SK-N-SH treated with all-trans-retinoic acid at 6 μM for 48 hours (cell line): ENCODE results near the gene ABR.

Experiments
- ATAC-seq: fragments of 200-7000 bp; cut with Tn5 transposase; 3 replicates; pipeline ENCODE4 v1.9.1; 2020; ENCODE audit warnings: mild to moderate bottlenecking, moderate library complexity
- ARNTL ChIP-seq: fragments of 450-650 bp; formaldehyde crosslinking; IDR thresholded peaks from 2 replicates; pipeline ENCODE4 v1.5.0; 2020; ENCODE audit warnings: low read depth, mild to moderate bottlenecking, moderate library complexity, borderline replicate concordance
- BACH2 ChIP-seq: fragments of 250-450 bp; sonication (Bioruptor Pico); IDR thresholded peaks from 2 replicates; pipeline ENCODE4 v1.9.0; 2021; ENCODE audit warnings: mild to moderate bottlenecking, borderline replicate concordance
- CSDC2 ChIP-seq: fragments of 250-450 bp; sonication (Bioruptor Pico); IDR thresholded peaks from 2 replicates; pipeline ENCODE4 v1.5.0; 2020; ENCODE audit warnings: mild to moderate bottlenecking, moderate library complexity
- ESRRG ChIP-seq: fragments of 250-450 bp; sonication (Bioruptor Pico); IDR thresholded peaks from 2 replicates; pipeline ENCODE4 v1.6.1; 2021; ENCODE audit warnings: mild to moderate bottlenecking
- GLIS3 ChIP-seq: fragments of 250-450 bp; sonication (Bioruptor Pico); IDR thresholded peaks from 2 replicates; pipeline ENCODE4 v1.5.0; 2020; ENCODE audit warnings: mild to moderate bottlenecking, moderate library complexity
- OSR1 ChIP-seq: fragments of 250-450 bp; sonication (Bioruptor Pico); IDR thresholded peaks from 2 replicates; pipeline ENCODE4 v1.8.0; 2022; ENCODE audit warnings: moderate library complexity, mild to moderate bottlenecking, inconsistent platforms
- PPARA ChIP-seq: fragments of 250-450 bp; sonication (Bioruptor Pico); IDR thresholded peaks from 2 replicates; pipeline ENCODE4 v1.5.0; 2020; ENCODE audit warnings: mild to moderate bottlenecking, borderline replicate concordance
- RARB ChIP-seq: fragments of 250-450 bp; sonication (Bioruptor Pico); IDR thresholded peaks from 2 replicates; pipeline ENCODE4 v1.8.0; 2021; ENCODE audit warnings: mild to moderate bottlenecking, moderate library complexity
- SNAI2 ChIP-seq: fragments of 250-450 bp; sonication (Bioruptor Pico); IDR thresholded peaks from 2 replicates; pipeline ENCODE4 v1.5.0; 2020; ENCODE audit warnings: mild to moderate bottlenecking, moderate library complexity
- TCF4 ChIP-seq: fragments of 250-450 bp; sonication (Bioruptor Pico); IDR thresholded peaks from 2 replicates; pipeline ENCODE4 v1.8.0; 2021; ENCODE audit warnings: mild to moderate bottlenecking, moderate library complexity, borderline replicate concordance
- TOX ChIP-seq: fragments of 250-450 bp; sonication (Bioruptor Pico); IDR thresholded peaks from 2 replicates; pipeline ENCODE4 v1.8.0; 2021; ENCODE audit warnings: mild to moderate bottlenecking, moderate library complexity, borderline replicate concordance
- TSHZ2 ChIP-seq: fragments of 250-450 bp; sonication (Bioruptor Pico); IDR thresholded peaks from 2 replicates; pipeline ENCODE4 v1.5.0; 2020; ENCODE audit warnings: mild to moderate bottlenecking, moderate library complexity
- ZC3H10 ChIP-seq: fragments of 250-450 bp; sonication (Bioruptor Pico); IDR thresholded peaks from 2 replicates; pipeline ENCODE4 v1.5.1; 2021; ENCODE audit warnings: mild to moderate bottlenecking, moderate library complexity
- ZFP3 ChIP-seq: fragments of 250-450 bp; sonication (Bioruptor Pico); IDR thresholded peaks from 2 replicates; pipeline ENCODE4 v1.5.0; 2020; ENCODE audit warnings: mild to moderate bottlenecking, moderate library complexity
- ZFP30 ChIP-seq: fragments of 450-650 bp; formaldehyde crosslinking; IDR thresholded peaks from 2 replicates; pipeline ENCODE4 v1.5.0; 2022; ENCODE audit warnings: mild to moderate bottlenecking, moderate library complexity
- ZNF565 ChIP-seq: fragments of 450-650 bp; formaldehyde crosslinking; conservative IDR thresholded peaks from 2 replicates; pipeline ENCODE4 v1.5.0; 2020; ENCODE audit warnings: low read depth, mild to moderate bottlenecking, moderate library complexity
- ZNF70 ChIP-seq: fragments of 450-650 bp; formaldehyde crosslinking; IDR thresholded peaks from 2 replicates; pipeline ENCODE4 v1.5.0; 2020; ENCODE audit warnings: mild to moderate bottlenecking, moderate library complexity
- ZNF8 ChIP-seq: fragments of 450-650 bp; formaldehyde crosslinking; IDR thresholded peaks from 2 replicates; pipeline ENCODE4 v1.5.0; 2020; ENCODE audit warnings: mild to moderate bottlenecking, moderate library complexity
- TF ChIP-seq, protein P1 (sequence below): fragments of 250-450 bp; sonication (Bioruptor Pico); IDR thresholded peaks from 2 replicates; pipeline ENCODE4 v1.5.1; 2020; ENCODE audit warnings: low read depth, mild to moderate bottlenecking, moderate library complexity
- TF ChIP-seq, protein P2 (sequence below): fragments of 250-450 bp; sonication (Bioruptor Pico); IDR thresholded peaks from 2 replicates; pipeline ENCODE4 v1.8.0; 2020; ENCODE audit warnings: mild to moderate bottlenecking, moderate library complexity, borderline replicate concordance
- TF ChIP-seq, protein P3 (sequence below): fragments of 250-450 bp; sonication (Bioruptor Pico); IDR thresholded peaks from 2 replicates; pipeline ENCODE4 v1.8.0; 2021; ENCODE audit warnings: low read depth, mild to moderate bottlenecking, moderate library complexity, borderline replicate concordance
- TF ChIP-seq, protein P4 (sequence below): fragments of 250-450 bp; sonication (Bioruptor Pico); IDR thresholded peaks from 2 replicates; pipeline ENCODE4 v1.5.1; 2021; ENCODE audit warnings: mild to moderate bottlenecking, moderate library complexity

The ABR gene

GRCh38 chr17:1091190-1091534 is 88.6 kb downstream of the ABR start:
- no peak for ATAC-seq
- TF ChIP-seq ZC3H10 (CRISPR knock-in tag) (no peak), ESRRG (no peak), ZFP30 (CRISPR knock-in tag) (no peak), TCF4 (CRISPR knock-in tag) (no peak), OSR1 (no peak), ARNTL (CRISPR knock-in tag) (no peak), SNAI2 (CRISPR knock-in tag) (no peak), ZNF70 (CRISPR knock-in tag) (no peak), TSHZ2 (CRISPR knock-in tag) (no peak), ZNF565 (CRISPR knock-in tag) (no peak), CSDC2 (no peak), ZNF8 (CRISPR knock-in tag) (no peak), PPARA (CRISPR knock-in tag) (no peak), TOX (CRISPR knock-in tag) (no peak), GLIS3 (CRISPR knock-in tag) (no peak), BACH2 (CRISPR knock-in tag) (no peak), ZFP3 (CRISPR knock-in tag) (no peak)
- TF ChIP-seq, protein P1, sequence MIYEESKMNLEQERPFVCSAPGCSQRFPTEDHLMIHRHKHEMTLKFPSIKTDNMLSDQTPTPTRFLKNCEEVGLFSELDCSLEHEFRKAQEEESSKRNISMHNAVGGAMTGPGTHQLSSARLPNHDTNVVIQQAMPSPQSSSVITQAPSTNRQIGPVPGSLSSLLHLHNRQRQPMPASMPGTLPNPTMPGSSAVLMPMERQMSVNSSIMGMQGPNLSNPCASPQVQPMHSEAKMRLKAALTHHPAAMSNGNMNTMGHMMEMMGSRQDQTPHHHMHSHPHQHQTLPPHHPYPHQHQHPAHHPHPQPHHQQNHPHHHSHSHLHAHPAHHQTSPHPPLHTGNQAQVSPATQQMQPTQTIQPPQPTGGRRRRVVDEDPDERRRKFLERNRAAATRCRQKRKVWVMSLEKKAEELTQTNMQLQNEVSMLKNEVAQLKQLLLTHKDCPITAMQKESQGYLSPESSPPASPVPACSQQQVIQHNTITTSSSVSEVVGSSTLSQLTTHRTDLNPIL, result no peak
- TF ChIP-seq, protein P2, sequence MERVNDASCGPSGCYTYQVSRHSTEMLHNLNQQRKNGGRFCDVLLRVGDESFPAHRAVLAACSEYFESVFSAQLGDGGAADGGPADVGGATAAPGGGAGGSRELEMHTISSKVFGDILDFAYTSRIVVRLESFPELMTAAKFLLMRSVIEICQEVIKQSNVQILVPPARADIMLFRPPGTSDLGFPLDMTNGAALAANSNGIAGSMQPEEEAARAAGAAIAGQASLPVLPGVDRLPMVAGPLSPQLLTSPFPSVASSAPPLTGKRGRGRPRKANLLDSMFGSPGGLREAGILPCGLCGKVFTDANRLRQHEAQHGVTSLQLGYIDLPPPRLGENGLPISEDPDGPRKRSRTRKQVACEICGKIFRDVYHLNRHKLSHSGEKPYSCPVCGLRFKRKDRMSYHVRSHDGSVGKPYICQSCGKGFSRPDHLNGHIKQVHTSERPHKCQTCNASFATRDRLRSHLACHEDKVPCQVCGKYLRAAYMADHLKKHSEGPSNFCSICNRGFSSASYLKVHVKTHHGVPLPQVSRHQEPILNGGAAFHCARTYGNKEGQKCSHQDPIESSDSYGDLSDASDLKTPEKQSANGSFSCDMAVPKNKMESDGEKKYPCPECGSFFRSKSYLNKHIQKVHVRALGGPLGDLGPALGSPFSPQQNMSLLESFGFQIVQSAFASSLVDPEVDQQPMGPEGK, result no peak
- TF ChIP-seq, protein P3, sequence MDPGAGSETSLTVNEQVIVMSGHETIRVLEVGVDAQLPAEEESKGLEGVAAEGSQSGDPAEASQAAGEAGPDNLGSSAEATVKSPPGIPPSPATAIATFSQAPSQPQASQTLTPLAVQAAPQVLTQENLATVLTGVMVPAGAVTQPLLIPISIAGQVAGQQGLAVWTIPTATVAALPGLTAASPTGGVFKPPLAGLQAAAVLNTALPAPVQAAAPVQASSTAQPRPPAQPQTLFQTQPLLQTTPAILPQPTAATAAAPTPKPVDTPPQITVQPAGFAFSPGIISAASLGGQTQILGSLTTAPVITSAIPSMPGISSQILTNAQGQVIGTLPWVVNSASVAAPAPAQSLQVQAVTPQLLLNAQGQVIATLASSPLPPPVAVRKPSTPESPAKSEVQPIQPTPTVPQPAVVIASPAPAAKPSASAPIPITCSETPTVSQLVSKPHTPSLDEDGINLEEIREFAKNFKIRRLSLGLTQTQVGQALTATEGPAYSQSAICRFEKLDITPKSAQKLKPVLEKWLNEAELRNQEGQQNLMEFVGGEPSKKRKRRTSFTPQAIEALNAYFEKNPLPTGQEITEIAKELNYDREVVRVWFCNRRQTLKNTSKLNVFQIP (CRISPR knock-in tag), result no peak

- TF ChIP-seq ZNF565 (CRISPR knock-in tag), result no peak
- TF ChIP-seq ZC3H10 (CRISPR knock-in tag), result no peak
- no peak for TF ChIP-seq ZFP3 (CRISPR knock-in tag)
- TF ChIP-seq GLIS3 (CRISPR knock-in tag), result no peak
- TF ChIP-seq, protein P4, sequence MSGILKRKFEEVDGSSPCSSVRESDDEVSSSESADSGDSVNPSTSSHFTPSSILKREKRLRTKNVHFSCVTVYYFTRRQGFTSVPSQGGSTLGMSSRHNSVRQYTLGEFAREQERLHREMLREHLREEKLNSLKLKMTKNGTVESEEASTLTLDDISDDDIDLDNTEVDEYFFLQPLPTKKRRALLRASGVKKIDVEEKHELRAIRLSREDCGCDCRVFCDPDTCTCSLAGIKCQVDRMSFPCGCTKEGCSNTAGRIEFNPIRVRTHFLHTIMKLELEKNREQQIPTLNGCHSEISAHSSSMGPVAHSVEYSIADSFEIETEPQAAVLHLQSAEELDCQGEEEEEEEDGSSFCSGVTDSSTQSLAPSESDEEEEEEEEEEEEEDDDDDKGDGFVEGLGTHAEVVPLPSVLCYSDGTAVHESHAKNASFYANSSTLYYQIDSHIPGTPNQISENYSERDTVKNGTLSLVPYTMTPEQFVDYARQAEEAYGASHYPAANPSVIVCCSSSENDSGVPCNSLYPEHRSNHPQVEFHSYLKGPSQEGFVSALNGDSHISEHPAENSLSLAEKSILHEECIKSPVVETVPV, result no peak
- no peak for TF ChIP-seq ZNF8 (CRISPR knock-in tag)
- no peak for TF ChIP-seq ESRRG
- TF ChIP-seq, protein P2, result no peak
- TF ChIP-seq PPARA (CRISPR knock-in tag), result no peak
- TF ChIP-seq TOX (CRISPR knock-in tag), result no peak
- TF ChIP-seq RARB, result no peak
- no peak for TF ChIP-seq TSHZ2 (CRISPR knock-in tag)
- TF ChIP-seq, protein P3 (CRISPR knock-in tag), result no peak
- no peak for TF ChIP-seq BACH2 (CRISPR knock-in tag)
- no peak for TF ChIP-seq ARNTL (CRISPR knock-in tag)
- TF ChIP-seq ZFP30 (CRISPR knock-in tag), result no peak
- TF ChIP-seq, all 23 proteins: peak for 0
- no peak for ATAC-seq
Measured at GRCh38 chr17:1090465-1091189, 89.2 kb downstream of the ABR start.
